Measurements from ENCODE around the gene TESK2.
"Not testable (repeated sequence)": the region's sequence is repeated elsewhere in the genome, so short reads cannot be mapped to it uniquely, and the experiment has no call there.

TESK2 gene

GRCh38 chr1:45490626-45491486 is at the start of gene TESK2:
TESK2 (minus strand) TSS chr1:45491163; CDS start chr1:45457785, 33,378 bp downstream.
- DNase-seq (ENCODE audit: low spot score) = peak; percentile 99

GRCh38 chr1:45536886-45537285 is 45.9 kb upstream of the TESK2 start:
- DNase-seq (ENCODE audit: low spot score) = no peak

DNA sequence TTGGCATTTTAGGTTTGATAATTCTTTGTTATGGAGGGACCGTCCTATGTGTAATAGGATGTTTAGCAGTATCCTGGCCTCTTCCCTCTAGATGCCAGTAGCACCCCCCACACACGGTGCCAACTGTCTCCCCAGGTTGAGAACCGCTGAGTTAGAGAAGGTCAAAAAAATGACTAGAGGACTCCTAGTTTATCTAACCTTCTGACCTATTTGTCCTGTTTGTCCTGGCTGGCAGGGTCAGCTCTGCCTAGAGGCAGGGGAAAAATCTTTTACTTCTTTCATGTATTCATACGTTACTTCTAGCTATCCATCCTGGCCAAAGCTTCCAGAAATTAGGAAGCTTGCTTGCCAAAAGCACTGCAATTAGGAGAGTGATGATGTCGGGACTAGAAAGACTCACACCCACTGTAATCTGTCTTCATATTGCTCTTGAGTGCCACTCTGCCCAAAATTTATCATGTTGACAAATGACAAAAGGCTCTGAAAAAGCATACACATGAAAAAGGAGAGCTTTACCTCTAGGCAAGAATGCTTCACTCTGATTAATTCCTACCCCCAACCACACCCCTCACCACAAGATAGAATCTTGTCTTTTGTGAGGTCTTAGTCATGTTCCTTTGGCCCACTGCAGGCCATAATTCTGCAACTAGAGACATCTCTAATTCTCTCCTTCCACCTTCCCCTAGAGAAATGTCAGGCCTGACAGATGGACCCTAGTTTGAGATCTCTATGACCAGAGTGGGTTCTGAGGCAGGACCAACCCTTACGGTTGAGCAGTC is 45.2 kb upstream of the TESK2 start:
- no peak for DNase-seq (ENCODE audit: low spot score)

- DNase-seq (ENCODE audit: low spot score) = no peak
These were observed 40.9 kb upstream of the TESK2 start for GRCh38 chr1:45531873-45532272.

- no peak for DNase-seq (ENCODE audit: low spot score)
These were observed 39.7 kb upstream of the TESK2 start for GRCh38 chr1:45530632-45531135.

GRCh38 chr1:45526135-45526644 is 35.2 kb upstream of the TESK2 start:
- no peak for DNase-seq (ENCODE audit: low spot score)

- DNase-seq (ENCODE audit: low spot score) = not testable (repeated sequence)
These were observed 33.0 kb upstream of the TESK2 start for GRCh38 chr1:45523975-45524374.

DNA sequence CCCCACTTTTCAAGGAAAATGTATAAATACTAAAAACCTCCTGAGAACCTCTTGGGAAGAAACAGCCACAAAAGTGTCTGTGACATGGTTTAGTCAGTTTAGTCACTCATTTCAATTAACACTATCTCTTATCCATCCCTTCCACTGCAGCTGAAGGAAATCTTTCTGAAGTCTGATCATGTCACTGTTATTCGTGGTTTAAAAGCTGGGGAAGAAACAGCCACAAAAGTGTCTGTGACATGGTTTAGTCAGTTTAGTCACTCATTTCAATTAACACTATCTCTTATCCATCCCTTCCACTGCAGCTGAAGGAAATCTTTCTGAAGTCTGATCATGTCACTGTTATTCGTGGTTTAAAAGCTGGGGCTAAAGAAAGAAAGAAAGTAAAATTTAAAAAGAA is 32.6 kb upstream of the TESK2 start:
- not testable (repeated sequence) for DNase-seq (ENCODE audit: low spot score)

DNA sequence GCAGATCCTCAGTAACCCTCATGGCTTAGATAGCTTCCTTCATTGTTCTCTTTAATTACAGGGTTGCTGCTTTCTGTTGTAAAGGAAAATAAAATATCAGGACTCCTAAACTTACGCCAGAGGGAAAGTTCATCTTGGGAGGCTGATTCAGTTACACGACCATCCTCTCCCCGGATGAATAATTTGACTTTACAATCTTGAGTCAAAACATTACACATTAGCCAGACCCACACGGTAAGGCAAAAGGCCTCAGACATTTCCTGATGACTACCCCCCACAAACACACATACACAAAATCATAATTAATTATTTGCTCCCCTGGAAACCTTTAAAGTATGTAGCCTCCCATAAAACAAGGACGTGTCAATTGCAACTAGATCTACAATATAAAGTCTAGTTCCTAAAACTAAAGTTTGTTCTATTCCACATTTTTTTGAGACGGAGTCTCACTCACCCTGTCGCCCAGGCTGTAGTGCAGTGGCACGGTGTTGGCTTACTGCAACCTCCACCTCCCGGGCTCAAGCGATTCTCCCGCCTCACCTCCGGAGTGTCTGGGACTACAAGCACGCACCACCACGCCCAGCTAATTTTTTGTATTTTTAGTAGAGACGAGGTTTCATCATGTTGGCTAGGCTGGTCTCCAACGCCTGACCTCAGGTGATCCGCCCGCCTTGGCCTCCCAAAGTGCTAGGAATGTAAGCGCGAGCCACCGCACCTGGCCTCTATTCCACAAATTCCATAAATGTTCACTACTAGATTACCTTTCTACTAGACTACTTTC is 31.6 kb upstream of the TESK2 start:
- DNase-seq (ENCODE audit: low spot score) = peak; percentile 49

- DNase-seq (ENCODE audit: low spot score) = peak; percentile 95
These were observed 30.7 kb upstream of the TESK2 start, which contains the start of gene PRDX1 for GRCh38 chr1:45521413-45522323. PRDX1 (minus strand) TSS chr1:45521884; CDS start chr1:45519043, 2,841 bp downstream.

DNA sequence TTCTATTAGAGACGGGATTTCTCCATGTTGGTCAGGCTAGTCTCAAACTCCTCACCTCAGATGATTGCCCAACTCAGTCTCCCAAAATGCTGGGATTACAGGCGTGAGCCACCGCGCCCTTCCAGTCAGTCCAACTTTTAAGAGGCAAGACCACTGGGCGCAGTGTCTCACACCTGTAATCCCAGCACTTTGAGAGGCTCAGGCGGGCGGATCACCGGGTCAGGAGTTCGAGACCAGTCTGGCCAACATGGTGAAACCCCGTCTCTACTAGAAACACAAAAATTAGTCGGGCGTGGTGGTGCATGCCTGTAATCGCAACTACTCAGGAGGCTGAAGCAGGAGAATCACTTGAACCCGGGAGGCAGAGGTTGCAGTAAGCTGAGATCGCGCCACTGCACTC is 28.8 kb upstream of the TESK2 start:
- not testable (repeated sequence) for DNase-seq (ENCODE audit: low spot score)

GRCh38 chr1:45518910-45519309 is 27.9 kb upstream of the TESK2 start:
- DNase-seq (ENCODE audit: low spot score) = no peak

DNA sequence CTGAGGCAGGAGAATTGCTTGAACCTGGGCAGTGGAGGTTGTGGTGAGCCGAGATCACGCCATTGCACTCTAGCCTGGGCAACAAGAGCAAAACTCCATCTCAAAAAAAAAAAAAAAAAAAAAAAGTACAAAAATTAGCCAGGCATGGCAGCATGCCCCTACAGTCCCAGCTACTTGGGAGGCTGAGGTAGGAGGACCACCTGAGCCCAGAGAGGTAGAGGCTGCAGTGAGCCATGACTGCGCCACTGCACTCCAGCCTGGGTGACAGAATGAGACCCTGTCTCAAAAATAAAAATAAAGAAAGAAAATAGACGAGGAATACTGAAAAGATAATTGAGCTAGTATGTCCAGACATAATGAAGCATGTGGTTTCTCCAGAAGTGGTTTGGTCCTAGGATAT is 27.4 kb upstream of the TESK2 start:
- not testable (repeated sequence) for DNase-seq (ENCODE audit: low spot score)

DNA sequence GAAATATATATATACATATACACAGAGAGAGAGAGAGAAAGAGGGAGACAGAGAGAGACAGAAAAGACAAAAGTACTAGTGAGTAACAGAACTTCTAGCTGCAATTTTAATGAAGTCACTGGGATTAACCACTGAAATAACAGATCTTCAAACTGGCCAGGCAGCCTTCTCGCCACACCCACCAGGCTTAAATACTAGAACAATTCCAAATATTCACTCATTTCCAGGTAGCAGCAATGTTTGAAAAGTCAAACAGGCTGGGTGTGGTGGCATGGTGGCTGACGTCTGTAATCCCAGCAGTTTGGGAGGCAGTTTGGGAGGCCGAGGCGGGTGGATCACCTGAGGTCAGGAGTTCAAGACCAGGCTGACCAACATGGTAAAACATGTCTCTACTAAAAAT is 25.5 kb upstream of the TESK2 start:
- no peak for DNase-seq (ENCODE audit: low spot score)

- no peak for DNase-seq (ENCODE audit: low spot score)
These were observed 25.1 kb upstream of the TESK2 start for GRCh38 chr1:45516036-45516435.

DNA sequence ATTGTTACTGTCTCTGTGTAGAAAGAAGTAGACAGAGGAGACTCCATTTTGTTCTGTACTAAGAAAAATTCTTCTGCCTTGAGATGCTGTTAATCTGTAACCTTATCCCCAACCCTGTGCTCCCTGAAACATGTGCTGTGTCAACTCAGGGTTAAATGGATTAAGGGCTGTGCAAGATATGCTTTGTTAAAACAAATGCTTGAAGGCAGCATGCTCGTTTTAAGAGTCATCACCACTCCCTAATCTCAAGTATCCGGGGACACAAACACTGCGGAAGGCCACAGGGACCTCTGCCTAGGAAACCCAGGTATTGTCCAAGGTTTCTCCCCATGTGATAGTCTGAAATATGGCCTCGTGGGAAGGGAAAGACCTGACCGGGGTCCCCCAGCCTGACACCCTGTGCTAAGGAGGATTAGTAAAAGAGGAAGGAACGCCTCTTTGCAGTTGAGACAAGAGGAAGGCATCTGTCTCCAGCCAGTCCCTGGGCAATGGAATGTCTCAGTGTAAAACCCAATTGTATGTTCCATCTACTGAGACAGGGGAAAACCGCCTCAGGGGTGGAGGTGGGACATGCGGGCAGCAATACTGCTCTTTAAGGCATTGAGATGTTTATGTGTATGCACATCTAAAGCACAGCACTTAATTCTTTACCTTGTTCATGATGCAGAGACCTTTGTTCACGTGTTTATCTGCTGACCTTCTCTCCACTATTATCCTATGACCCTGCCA is 22.7 kb upstream of the TESK2 start:
- DNase-seq (ENCODE audit: low spot score) = not testable (repeated sequence)

- DNase-seq (ENCODE audit: low spot score) = peak; percentile 56
These were observed 21.7 kb upstream of the TESK2 start for GRCh38 chr1:45512641-45513054.

- no peak for DNase-seq (ENCODE audit: low spot score)
These were observed 20.1 kb upstream of the TESK2 start for GRCh38 chr1:45510972-45511527.

All from hepatic stellate cell (primary cell).